AG09319 (cell line): Measurements from ENCODE around the gene HDAC4.

Experiments
- DNase-seq: peaks from one replicate; pipeline ENCODE4 v3.0.0-alpha.2; 2010; ENCODE audit warnings: low read depth; ENCODE audit errors: extremely low read depth
- TF ChIP-seq, protein P1 (sequence below): IDR thresholded peaks from 2 replicates; pipeline ENCODE4 v1.5.1; 2011; ENCODE audit warnings: low read depth, mild to moderate bottlenecking, inconsistent platforms, low read length, moderate library complexity

Gene HDAC4

GRCh38 chr2:239049421-239050251, 351.2 kb downstream of the HDAC4 start:
- TF ChIP-seq, protein P1, sequence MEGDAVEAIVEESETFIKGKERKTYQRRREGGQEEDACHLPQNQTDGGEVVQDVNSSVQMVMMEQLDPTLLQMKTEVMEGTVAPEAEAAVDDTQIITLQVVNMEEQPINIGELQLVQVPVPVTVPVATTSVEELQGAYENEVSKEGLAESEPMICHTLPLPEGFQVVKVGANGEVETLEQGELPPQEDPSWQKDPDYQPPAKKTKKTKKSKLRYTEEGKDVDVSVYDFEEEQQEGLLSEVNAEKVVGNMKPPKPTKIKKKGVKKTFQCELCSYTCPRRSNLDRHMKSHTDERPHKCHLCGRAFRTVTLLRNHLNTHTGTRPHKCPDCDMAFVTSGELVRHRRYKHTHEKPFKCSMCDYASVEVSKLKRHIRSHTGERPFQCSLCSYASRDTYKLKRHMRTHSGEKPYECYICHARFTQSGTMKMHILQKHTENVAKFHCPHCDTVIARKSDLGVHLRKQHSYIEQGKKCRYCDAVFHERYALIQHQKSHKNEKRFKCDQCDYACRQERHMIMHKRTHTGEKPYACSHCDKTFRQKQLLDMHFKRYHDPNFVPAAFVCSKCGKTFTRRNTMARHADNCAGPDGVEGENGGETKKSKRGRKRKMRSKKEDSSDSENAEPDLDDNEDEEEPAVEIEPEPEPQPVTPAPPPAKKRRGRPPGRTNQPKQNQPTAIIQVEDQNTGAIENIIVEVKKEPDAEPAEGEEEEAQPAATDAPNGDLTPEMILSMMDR: no peak
- no peak for DNase-seq

DNA sequence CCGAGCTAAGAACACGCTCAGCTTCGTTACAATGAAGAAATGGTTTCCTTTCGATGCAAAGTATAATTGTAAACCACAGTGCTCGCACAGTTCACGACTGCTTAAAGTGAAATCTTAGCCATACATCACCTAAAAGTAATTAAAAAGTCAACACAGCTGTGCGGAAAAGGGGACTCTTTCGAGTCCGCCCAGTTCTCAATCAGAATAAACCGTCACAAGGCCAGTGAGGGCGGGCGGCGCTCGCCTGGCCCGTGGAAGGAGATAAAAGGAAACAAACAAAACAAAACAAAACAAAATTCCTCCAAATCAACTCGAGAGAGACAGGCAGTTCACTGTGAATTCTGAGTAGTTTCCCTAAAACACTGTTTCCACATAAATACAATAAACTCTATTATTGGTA, 352.1 kb downstream of the HDAC4 start:
- no peak for DNase-seq
- TF ChIP-seq, protein P1: no peak

DNA sequence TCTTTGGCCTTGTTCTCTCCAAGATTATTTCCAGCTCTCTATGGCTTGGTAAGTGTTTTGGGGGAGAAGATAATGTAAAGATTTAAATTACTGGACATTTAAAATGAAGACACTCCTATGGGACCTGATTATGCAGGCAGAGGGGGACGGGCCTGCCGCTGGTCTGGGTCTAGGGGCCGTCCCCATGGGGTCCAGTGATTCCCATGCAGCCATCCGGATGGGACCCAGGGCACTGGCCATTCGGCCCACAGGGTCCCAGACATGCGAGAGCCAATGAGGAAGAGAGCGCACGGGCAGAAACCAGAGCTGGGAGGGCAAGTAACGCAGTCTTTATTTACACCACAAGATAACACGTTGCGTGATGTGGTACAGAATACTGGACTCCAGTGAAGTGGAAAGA, 353.0 kb downstream of the HDAC4 start:
- DNase-seq: no peak
- TF ChIP-seq, protein P1: no peak

DNA sequence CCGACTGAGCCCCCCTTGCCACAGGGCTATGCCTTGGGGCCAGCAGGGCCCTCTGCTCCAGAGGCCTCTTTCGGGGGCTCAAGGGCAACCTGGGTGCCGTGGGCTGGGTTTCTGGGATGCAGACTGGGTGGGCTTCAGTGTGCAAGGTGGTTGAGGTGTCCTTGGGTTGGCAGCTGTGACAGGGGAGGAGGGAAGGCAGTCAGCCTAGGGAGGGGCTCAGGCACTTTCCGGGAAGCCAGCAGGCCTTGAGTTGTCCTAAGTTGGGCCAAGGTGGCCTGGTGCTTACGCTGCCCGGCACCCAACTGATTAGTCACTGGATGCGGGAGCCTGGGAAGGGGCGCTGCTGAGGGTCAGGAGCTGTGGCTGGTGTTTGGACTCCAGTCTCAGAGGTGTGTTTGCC, 353.4 kb downstream of the HDAC4 start:
- no peak for DNase-seq
- TF ChIP-seq, protein P1: no peak

DNA sequence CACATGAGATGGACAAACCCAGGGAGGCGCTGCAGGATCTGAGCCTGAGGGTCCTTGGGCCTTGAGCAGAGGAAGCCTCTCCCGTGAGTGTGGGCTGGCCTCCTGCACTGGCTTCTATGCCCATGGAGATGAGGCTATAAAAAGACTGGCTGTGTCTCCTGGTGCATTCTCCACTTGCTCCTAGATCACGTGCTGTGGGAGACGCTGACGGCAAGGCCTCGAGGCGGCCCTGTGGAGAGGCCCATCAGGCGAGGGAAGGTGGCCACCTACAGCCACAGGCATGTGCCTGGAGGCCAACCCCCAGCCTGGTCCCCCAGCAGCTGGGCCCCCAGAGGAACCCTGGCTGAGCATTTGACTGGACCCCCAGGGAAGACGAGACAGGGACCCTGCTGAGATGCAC, 354.0 kb downstream of the HDAC4 start:
- TF ChIP-seq, protein P1: no peak
- no peak for DNase-seq

GRCh38 chr2:239044336-239044735, 356.5 kb downstream of the HDAC4 start:
- TF ChIP-seq, protein P1: no peak
- no peak for DNase-seq

DNA sequence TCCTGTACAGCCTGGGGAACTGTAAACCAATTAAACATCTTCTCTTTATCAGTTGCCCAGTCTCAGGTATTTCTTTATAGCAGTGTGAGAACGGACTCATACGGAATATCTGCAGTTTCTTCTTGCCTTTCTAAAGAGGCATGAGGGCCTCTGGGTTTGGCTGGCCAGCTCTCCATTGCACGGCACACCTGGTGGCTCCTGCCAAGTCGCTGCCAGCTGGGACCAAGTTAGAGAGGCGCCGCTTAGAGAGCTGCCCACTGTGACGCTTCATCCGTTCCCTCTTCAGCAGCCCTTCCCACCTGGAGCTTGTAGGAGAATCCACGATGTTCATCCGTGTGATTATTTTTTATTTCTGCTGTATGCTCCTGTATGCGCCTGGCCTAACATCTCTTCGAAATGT, 357.5 kb downstream of the HDAC4 start:
- TF ChIP-seq, protein P1: no peak
- DNase-seq: no peak
